Measurements from ENCODE around the gene HES2.

GRCh38 chr1:6421266-6421665 is 1.5 kb upstream of the HES2 start:
- TF ChIP-seq POLR2A (IDR thresholded peaks at IDR 0.05) = no peak
- TF ChIP-seq POLR2AphosphoS5 (IDR thresholded peaks at IDR 0.05) = no peak

All from gastroesophageal sphincter (tissue), 2 donors.